ENCODE measurements around the gene SMOC2.
"Not testable (repeated sequence)": the region's sequence is repeated elsewhere in the genome, so short reads cannot be mapped to it uniquely, and the experiment has no call there.

The SMOC2 gene

GRCh38 chr6:168534265-168534664 lies 93.3 kb downstream of the SMOC2 start:
- DNase-seq (ENCODE audit: low read depth), result no peak
- no peaks in the 10 kb centered on the region for H3K27me3 ChIP-seq (replicated peaks; ENCODE audit: control insufficient read depth, insufficient read depth, low read length)
- no peaks in the 10 kb centered on the region for H3K9me3 ChIP-seq (ENCODE audit: control insufficient read depth, low read length)
- no peaks in the 10 kb centered on the region for H3K36me3 ChIP-seq (ENCODE audit: control insufficient read depth, insufficient read depth, low read length, severe bottlenecking)
- no peak overlapping the region for H3K9ac ChIP-seq (ENCODE audit: low read length)
- H3K4me1 ChIP-seq (ENCODE audit: control insufficient read depth, insufficient read depth, low read length), result peaks cover 9% of the 10 kb centered on the region
- H3K4me3 ChIP-seq (ENCODE audit: low read length), result no peak overlapping the region

- H3K36me3 ChIP-seq (ENCODE audit: control insufficient read depth, insufficient read depth, low read length, severe bottlenecking), result no peaks in the 10 kb centered on the region
- H3K27me3 ChIP-seq (replicated peaks; ENCODE audit: control insufficient read depth, insufficient read depth, low read length), result no peaks in the 10 kb centered on the region
- H3K9ac ChIP-seq (ENCODE audit: low read length), result no peak overlapping the region
- peaks cover 9% of the 10 kb centered on the region for H3K4me1 ChIP-seq (ENCODE audit: control insufficient read depth, insufficient read depth, low read length)
- H3K9me3 ChIP-seq (ENCODE audit: control insufficient read depth, low read length), result no peaks in the 10 kb centered on the region
- DNase-seq (ENCODE audit: low read depth), result no peak
- no peak overlapping the region for H3K4me3 ChIP-seq (ENCODE audit: low read length)
Observed at GRCh38 chr6:168535711-168536110, 94.7 kb downstream of the SMOC2 start.

GRCh38 chr6:168536196-168536595 lies 95.2 kb downstream of the SMOC2 start:
- H3K36me3 ChIP-seq (ENCODE audit: control insufficient read depth, insufficient read depth, low read length, severe bottlenecking), result no peaks in the 10 kb centered on the region
- no peak for DNase-seq (ENCODE audit: low read depth)
- peaks cover 11% of the 10 kb centered on the region for H3K4me1 ChIP-seq (ENCODE audit: control insufficient read depth, insufficient read depth, low read length)
- no peaks in the 10 kb centered on the region for H3K9me3 ChIP-seq (ENCODE audit: control insufficient read depth, low read length)
- no peaks in the 10 kb centered on the region for H3K27me3 ChIP-seq (replicated peaks; ENCODE audit: control insufficient read depth, insufficient read depth, low read length)
- H3K9ac ChIP-seq (ENCODE audit: low read length), result no peak overlapping the region
- no peak overlapping the region for H3K4me3 ChIP-seq (ENCODE audit: low read length)

DNA sequence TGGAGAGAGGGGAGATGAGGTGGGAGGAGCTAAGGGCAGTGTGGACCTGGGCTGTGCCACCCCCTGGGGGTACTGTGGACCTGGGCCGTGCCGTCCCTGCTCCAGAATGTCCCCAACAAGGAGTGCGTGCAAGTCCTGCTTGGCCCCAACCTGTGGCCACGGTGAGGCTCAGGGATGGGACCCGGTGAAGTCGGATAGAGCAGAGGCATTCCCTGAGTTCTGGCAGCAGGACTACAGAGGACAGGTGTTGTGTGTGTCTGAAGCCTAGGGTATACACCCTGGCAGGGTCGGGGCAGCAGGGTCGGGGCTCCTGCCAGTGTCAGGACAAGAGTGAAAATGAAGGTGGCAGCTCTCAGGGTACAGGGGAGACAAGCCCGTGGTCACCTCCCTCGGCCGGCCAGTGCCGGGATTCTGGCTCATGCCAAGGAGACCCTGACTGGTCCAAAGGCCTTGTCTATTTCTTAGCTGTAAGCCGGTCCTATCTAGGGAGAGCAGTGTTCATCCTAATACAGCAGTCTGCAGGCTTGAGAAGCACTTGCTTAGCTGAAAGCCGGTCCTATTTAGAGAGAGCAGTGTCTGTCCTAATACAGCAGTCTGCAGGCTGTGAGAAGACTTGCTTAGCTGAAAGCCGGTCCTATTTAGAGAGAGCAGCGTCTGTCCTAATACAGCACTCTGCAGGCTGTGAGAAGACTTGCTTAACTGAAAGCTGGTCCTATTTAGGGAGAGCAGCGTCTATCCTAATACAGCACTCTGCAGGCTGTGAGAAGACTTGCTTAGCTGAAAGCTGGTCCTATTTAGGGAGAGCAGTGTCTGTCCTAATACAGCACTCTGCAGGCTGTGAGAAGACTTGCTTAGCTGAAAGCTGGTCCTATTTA lies 95.9 kb downstream of the SMOC2 start:
- Histone ChIP-seq H3K36me3 (ENCODE audit: control insufficient read depth, insufficient read depth, low read length, severe bottlenecking) (no peaks in the 10 kb centered on the region), H3K9ac (ENCODE audit: low read length) (no peak overlapping the region), H3K4me1 (ENCODE audit: control insufficient read depth, insufficient read depth, low read length) (peaks cover 18% of the 10 kb centered on the region), H3K27me3 (replicated peaks; ENCODE audit: control insufficient read depth, insufficient read depth, low read length) (no peaks in the 10 kb centered on the region), H3K9me3 (ENCODE audit: control insufficient read depth, low read length) (no peaks in the 10 kb centered on the region), H3K4me3 (ENCODE audit: low read length) (no peak overlapping the region)
- no peak for DNase-seq (ENCODE audit: low read depth)

DNA sequence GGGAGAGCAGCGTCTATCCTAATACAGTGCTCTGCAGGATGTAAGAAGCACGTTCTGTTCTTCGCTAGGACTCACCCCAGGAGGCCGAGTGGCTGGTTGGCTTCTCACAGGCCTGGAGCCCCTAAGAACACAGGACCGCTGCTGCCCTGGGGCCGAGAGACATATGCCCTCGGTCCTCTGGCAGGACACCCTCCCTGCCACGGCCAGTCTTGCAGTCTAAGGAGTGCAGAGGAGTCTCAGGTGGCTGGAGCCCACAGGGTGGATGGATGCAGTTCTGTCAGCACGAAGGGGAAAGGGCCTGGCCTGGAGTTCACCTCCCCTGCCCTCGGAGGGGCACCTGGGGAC lies 96.5 kb downstream of the SMOC2 start:
- Histone ChIP-seq H3K9ac (ENCODE audit: low read length) (no peak overlapping the region), H3K4me3 (ENCODE audit: low read length) (no peak overlapping the region), H3K27me3 (replicated peaks; ENCODE audit: control insufficient read depth, insufficient read depth, low read length) (no peaks in the 10 kb centered on the region), H3K36me3 (ENCODE audit: control insufficient read depth, insufficient read depth, low read length, severe bottlenecking) (no peaks in the 10 kb centered on the region), H3K9me3 (ENCODE audit: control insufficient read depth, low read length) (no peaks in the 10 kb centered on the region), H3K4me1 (ENCODE audit: control insufficient read depth, insufficient read depth, low read length) (peaks cover 25% of the 10 kb centered on the region)
- DNase-seq (ENCODE audit: low read depth), result no peak

DNA sequence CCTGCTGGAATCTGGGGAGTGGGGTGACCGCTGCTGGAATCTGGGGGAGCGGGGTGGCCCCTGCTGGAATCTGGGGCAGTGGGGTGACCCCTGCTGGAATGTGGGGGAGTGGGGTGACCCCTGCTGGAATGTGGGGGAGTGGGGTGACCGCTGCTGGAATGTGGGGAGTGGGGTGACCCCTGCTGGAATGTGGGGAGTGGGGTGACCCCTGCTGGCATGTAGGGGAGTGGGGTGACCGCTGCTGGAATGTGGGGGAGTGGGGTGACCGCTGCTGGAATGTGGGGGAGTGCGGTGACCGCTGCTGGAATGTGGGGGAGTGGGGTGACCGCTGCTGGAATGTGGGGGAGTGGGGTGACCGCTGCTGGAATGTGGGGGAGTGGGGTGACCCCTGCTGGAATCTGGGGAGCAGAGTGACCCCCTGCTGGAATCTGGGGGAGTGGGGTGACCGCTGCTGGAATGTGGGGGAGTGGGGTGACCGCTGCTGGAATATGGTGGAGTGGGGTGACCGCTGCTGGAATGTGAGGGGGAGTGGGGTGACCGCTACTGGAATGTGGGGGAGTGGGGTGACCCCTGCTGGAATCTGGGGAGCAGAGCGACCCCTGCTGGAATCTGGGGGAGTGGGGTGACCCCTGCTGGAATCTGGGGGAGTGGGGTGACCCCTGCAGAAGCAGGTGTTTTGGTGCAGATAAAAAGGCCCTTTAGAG lies 97.4 kb downstream of the SMOC2 start:
- peaks cover 22% of the 10 kb centered on the region for H3K4me1 ChIP-seq (ENCODE audit: control insufficient read depth, insufficient read depth, low read length)
- not testable (repeated sequence) for DNase-seq (ENCODE audit: low read depth); H3K27me3 ChIP-seq (replicated peaks; ENCODE audit: control insufficient read depth, insufficient read depth, low read length); H3K4me3 ChIP-seq (ENCODE audit: low read length); H3K9me3 ChIP-seq (ENCODE audit: control insufficient read depth, low read length); H3K36me3 ChIP-seq (ENCODE audit: control insufficient read depth, insufficient read depth, low read length, severe bottlenecking); H3K9ac ChIP-seq (ENCODE audit: low read length)

GRCh38 chr6:168538892-168539811 lies 98.2 kb downstream of the SMOC2 start:
- Histone ChIP-seq H3K4me3 (ENCODE audit: low read length) (no peak overlapping the region), H3K36me3 (ENCODE audit: control insufficient read depth, insufficient read depth, low read length, severe bottlenecking) (no peaks in the 10 kb centered on the region), H3K27me3 (replicated peaks; ENCODE audit: control insufficient read depth, insufficient read depth, low read length) (no peaks in the 10 kb centered on the region), H3K9me3 (ENCODE audit: control insufficient read depth, low read length) (no peaks in the 10 kb centered on the region), H3K9ac (ENCODE audit: low read length) (no peak overlapping the region), H3K4me1 (ENCODE audit: control insufficient read depth, insufficient read depth, low read length) (peaks cover 17% of the 10 kb centered on the region)
- DNase-seq (ENCODE audit: low read depth), result no peak

- peaks cover 29% of the 10 kb centered on the region for H3K4me1 ChIP-seq (ENCODE audit: control insufficient read depth, insufficient read depth, low read length)
- peak overlapping the region; percentile 39 for H3K9ac ChIP-seq (ENCODE audit: low read length)
- DNase-seq (ENCODE audit: low read depth), result no peak
- no peaks in the 10 kb centered on the region for H3K9me3 ChIP-seq (ENCODE audit: control insufficient read depth, low read length)
- H3K27me3 ChIP-seq (replicated peaks; ENCODE audit: control insufficient read depth, insufficient read depth, low read length), result no peaks in the 10 kb centered on the region
- no peak overlapping the region for H3K4me3 ChIP-seq (ENCODE audit: low read length)
- no peaks in the 10 kb centered on the region for H3K36me3 ChIP-seq (ENCODE audit: control insufficient read depth, insufficient read depth, low read length, severe bottlenecking)
Observed at GRCh38 chr6:168540713-168541291, 99.8 kb downstream of the SMOC2 start.

DNA sequence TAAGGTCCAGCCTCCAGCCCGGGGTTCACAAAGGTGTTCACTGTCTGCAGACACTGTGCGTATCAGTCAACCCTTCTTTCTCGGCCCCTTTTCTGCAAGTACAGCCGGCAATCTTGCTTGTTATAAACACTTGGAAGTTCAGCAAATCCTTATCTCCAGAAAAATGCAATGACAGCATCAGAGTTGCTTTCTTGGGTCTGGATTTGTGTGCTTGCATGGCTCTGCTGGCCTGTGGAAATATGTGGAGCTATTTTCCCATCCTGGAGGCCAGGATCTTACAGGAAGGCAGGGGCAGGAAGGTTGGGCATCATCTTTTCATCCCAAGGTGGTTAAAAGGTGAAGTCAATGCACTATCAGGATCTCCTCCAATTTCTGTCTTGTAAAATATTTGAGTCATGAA lies 100.3 kb downstream of the SMOC2 start:
- DNase-seq (ENCODE audit: low read depth), result no peak
- Histone ChIP-seq H3K9ac (ENCODE audit: low read length) (peak overlapping the region; percentile 39), H3K4me1 (ENCODE audit: control insufficient read depth, insufficient read depth, low read length) (peaks cover 30% of the 10 kb centered on the region), H3K27me3 (replicated peaks; ENCODE audit: control insufficient read depth, insufficient read depth, low read length) (no peaks in the 10 kb centered on the region), H3K4me3 (ENCODE audit: low read length) (no peak overlapping the region), H3K36me3 (ENCODE audit: control insufficient read depth, insufficient read depth, low read length, severe bottlenecking) (no peaks in the 10 kb centered on the region), H3K9me3 (ENCODE audit: control insufficient read depth, low read length) (no peaks in the 10 kb centered on the region)

GRCh38 chr6:168542301-168542700 lies 101.3 kb downstream of the SMOC2 start:
- H3K4me1 ChIP-seq (ENCODE audit: control insufficient read depth, insufficient read depth, low read length), result peaks cover 37% of the 10 kb centered on the region
- H3K9ac ChIP-seq (ENCODE audit: low read length), result peak overlapping the region; percentile 39
- no peak for DNase-seq (ENCODE audit: low read depth)
- H3K27me3 ChIP-seq (replicated peaks; ENCODE audit: control insufficient read depth, insufficient read depth, low read length), result no peaks in the 10 kb centered on the region
- no peaks in the 10 kb centered on the region for H3K36me3 ChIP-seq (ENCODE audit: control insufficient read depth, insufficient read depth, low read length, severe bottlenecking)
- H3K4me3 ChIP-seq (ENCODE audit: low read length), result no peak overlapping the region
- no peaks in the 10 kb centered on the region for H3K9me3 ChIP-seq (ENCODE audit: control insufficient read depth, low read length)

GRCh38 chr6:168545428-168545827 lies 104.4 kb downstream of the SMOC2 start:
- Histone ChIP-seq H3K9ac (ENCODE audit: low read length) (peak overlapping the region; percentile 75), H3K4me1 (ENCODE audit: control insufficient read depth, insufficient read depth, low read length) (peaks cover 37% of the 10 kb centered on the region), H3K27me3 (replicated peaks; ENCODE audit: control insufficient read depth, insufficient read depth, low read length) (no peaks in the 10 kb centered on the region), H3K4me3 (ENCODE audit: low read length) (no peak overlapping the region), H3K9me3 (ENCODE audit: control insufficient read depth, low read length) (no peaks in the 10 kb centered on the region), H3K36me3 (ENCODE audit: control insufficient read depth, insufficient read depth, low read length, severe bottlenecking) (no peaks in the 10 kb centered on the region)
- DNase-seq (ENCODE audit: low read depth), result no peak
